Neural cell (in vitro differentiated cells): Measurements from ENCODE around the gene PTGR3.

Experiments
- CTCF ChIP-seq: fragments of 450-650 bp; IDR thresholded peaks from 2 replicates; pipeline ENCODE4 v1.5.1; 2014; ENCODE audit warnings: antibody characterized with exemption, mild to moderate bottlenecking, moderate library complexity; ENCODE audit not compliant: poor library complexity, severe bottlenecking
- EP300 ChIP-seq: fragments of 450-650 bp; conservative IDR thresholded peaks from 2 replicates; pipeline ENCODE4 v1.6.1; 2014; ENCODE audit warnings: antibody characterized with exemption, mild to moderate bottlenecking, moderate library complexity; ENCODE audit not compliant: poor library complexity, severe bottlenecking
- EZH2 ChIP-seq: fragments of 200-600, 300-800 bp; shearing (Covaris generic), sonication (generic); IDR thresholded peaks from 2 replicates; pipeline ENCODE4 v1.6.1; 2014; ENCODE audit warnings: antibody characterized with exemption, low read length, borderline replicate concordance, mild to moderate bottlenecking; ENCODE audit not compliant: insufficient read depth, poor library complexity, severe bottlenecking
- MXI1 ChIP-seq: fragments of 450-650 bp; conservative IDR thresholded peaks from 2 replicates; pipeline ENCODE4 v1.6.1; 2014; ENCODE audit warnings: antibody characterized with exemption, mild to moderate bottlenecking; ENCODE audit not compliant: poor library complexity, severe bottlenecking
- POLR2AphosphoS5 ChIP-seq: IDR thresholded peaks from 2 replicates; pipeline ENCODE4 v1.6.1; 2012
- SMC3 ChIP-seq: fragments of 450-650 bp; conservative IDR thresholded peaks from 2 replicates; pipeline ENCODE4 v1.6.1; 2014; ENCODE audit warnings: antibody characterized with exemption, mild to moderate bottlenecking, moderate library complexity; ENCODE audit not compliant: poor library complexity
- TAF1 ChIP-seq: IDR thresholded peaks from 2 replicates; pipeline ENCODE4 v1.6.1; 2012; ENCODE audit warnings: low read depth
- TF ChIP-seq, protein P1 (sequence below): IDR thresholded peaks from 2 replicates; pipeline ENCODE4 v1.6.1; 2012; ENCODE audit warnings: borderline replicate concordance

DNA sequence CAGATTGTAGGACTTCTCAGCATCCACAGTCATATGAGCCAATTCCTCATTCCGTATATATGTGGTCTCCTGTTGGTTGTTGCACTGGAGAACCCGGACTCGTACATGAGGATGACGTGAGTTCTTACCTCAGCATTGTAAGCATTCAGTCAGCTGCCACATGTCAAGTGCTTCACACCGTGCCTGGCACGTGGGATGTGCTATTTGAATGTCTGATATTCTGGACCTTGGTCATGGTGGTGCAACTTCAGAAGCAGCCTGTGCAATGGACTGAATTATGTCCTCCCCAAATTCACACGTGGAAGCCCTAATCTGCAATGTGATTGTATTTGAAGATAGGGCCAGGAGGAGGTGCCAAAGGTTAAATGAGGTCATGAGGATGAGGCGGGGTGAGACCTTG, 32.1 kb downstream of the PTGR3 start:
- TF ChIP-seq CTCF: no peak
- no peak for TF ChIP-seq POLR2AphosphoS5
- TF ChIP-seq EZH2: no peak
- TF ChIP-seq SMC3: no peak
- TF ChIP-seq EP300: no peak
- no peak for TF ChIP-seq TAF1
- no peak for TF ChIP-seq MXI1
- TF ChIP-seq, protein P1, sequence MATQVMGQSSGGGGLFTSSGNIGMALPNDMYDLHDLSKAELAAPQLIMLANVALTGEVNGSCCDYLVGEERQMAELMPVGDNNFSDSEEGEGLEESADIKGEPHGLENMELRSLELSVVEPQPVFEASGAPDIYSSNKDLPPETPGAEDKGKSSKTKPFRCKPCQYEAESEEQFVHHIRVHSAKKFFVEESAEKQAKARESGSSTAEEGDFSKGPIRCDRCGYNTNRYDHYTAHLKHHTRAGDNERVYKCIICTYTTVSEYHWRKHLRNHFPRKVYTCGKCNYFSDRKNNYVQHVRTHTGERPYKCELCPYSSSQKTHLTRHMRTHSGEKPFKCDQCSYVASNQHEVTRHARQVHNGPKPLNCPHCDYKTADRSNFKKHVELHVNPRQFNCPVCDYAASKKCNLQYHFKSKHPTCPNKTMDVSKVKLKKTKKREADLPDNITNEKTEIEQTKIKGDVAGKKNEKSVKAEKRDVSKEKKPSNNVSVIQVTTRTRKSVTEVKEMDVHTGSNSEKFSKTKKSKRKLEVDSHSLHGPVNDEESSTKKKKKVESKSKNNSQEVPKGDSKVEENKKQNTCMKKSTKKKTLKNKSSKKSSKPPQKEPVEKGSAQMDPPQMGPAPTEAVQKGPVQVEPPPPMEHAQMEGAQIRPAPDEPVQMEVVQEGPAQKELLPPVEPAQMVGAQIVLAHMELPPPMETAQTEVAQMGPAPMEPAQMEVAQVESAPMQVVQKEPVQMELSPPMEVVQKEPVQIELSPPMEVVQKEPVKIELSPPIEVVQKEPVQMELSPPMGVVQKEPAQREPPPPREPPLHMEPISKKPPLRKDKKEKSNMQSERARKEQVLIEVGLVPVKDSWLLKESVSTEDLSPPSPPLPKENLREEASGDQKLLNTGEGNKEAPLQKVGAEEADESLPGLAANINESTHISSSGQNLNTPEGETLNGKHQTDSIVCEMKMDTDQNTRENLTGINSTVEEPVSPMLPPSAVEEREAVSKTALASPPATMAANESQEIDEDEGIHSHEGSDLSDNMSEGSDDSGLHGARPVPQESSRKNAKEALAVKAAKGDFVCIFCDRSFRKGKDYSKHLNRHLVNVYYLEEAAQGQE: no peak
